K562 (cell line): Measurements from ENCODE around the gene ATRNL1. TPM values are rescaled to one million over a fixed set of nuclear protein-coding genes. Genes with fewer than 3 reads are reported as not detected.

Experiments
- ATAC-seq: fragments of 200-7000 bp; cut with Tn5 transposase; 3 replicates; pipeline ENCODE4 v1.9.1; 2020; ENCODE audit warnings: moderate library complexity
- BruUV-seq: library from RNA; stranded (reverse); fragments of 400-500 nt; replicated peaks from 2 replicates; lab custom pipeline; 2021; lab: Mats Ljungman, UMichigan
- CTCF ChIA-PET: fragments of 300-600 bp; formaldehyde crosslinking; extraction: SDS; loops from one replicate; lab custom pipeline; 2021; ENCODE audit warnings: low intra/inter-chr PET ratio; lab: Yijun Ruan, JAX
- POLR2A ChIA-PET: fragments of 300-600, 350-650 bp; sonication (Branson Sonifier 250); formaldehyde crosslinking; extraction: SDS; loops from one replicate; lab custom pipeline; 2021; ENCODE audit warnings: antibody characterized with exemption, inconsistent platforms; lab: Yijun Ruan, JAX
- DNase-seq, 4 experiments: peaks; one replicate each; pipeline versions ENCODE4 v3.0.0 to v3.0.0-alpha.2; 2011 to 2018; ENCODE audit warnings: low spot score in 3 of 4, mixed read lengths in 3 of 4; ENCODE audit errors: extremely low read depth in 1 of 4
- FAIRE-seq: peaks from 2 replicates; lab custom pipeline; 2011; peaks lifted over from hg19 to GRCh38; lab: Jason Lieb, UNC
- H2AFZ ChIP-seq: 2 replicates; pipeline ENCODE4 v1.6.0; 2011; ENCODE audit warnings: low read depth, low read length, control low read depth, inconsistent platforms
- H3K27ac ChIP-seq: fragments of 200-600 bp; 3 replicates; pipeline ENCODE4 v1.8.0; 2011; ENCODE audit warnings: low read depth, mild to moderate bottlenecking, control low read depth, inconsistent platforms, low read length, moderate library complexity, mixed read lengths; ENCODE audit errors: extremely low read depth
- H3K27me3 ChIP-seq, 2 experiments: fragments of 300-600 bp in 1 of 2; 2 replicates in 1 of 2; 3 replicates in 1 of 2; pipeline versions ENCODE4 v1.6.0 to v1.8.0; 2011; ENCODE audit warnings: inconsistent platforms in 2 of 2, low read length in 2 of 2, mild to moderate bottlenecking in 1 of 2, mixed read lengths in 1 of 2, moderate library complexity in 1 of 2; ENCODE audit not compliant: control insufficient read depth in 2 of 2, insufficient read depth in 2 of 2
- H3K36me3 ChIP-seq: fragments of 300-600 bp; 3 replicates; pipeline ENCODE4 v1.8.0; 2011; ENCODE audit warnings: mild to moderate bottlenecking, low read length, inconsistent platforms; ENCODE audit not compliant: control insufficient read depth, insufficient read depth
- H3K4me1 ChIP-seq, 2 experiments: fragments of 200-600 bp in 1 of 2; replicated peaks in 1 of 2; 2 replicates in 1 of 2; 3 replicates in 1 of 2; pipeline versions ENCODE4 v1.5.1 to v1.8.0; 2011; ENCODE audit warnings: inconsistent platforms in 2 of 2, low read length in 2 of 2, mild to moderate bottlenecking in 1 of 2, mixed read lengths in 1 of 2, moderate library complexity in 1 of 2; ENCODE audit not compliant: control insufficient read depth in 2 of 2, insufficient read depth in 2 of 2
- H3K4me2 ChIP-seq: 2 replicates; pipeline ENCODE4 v1.6.1; 2011; ENCODE audit warnings: low read length, control low read depth, inconsistent platforms, mixed read lengths; ENCODE audit not compliant: insufficient read depth
- H3K4me3 ChIP-seq: fragments of 200-600 bp; sonication (generic), shearing (Covaris generic); 2 replicates; pipeline ENCODE4 v1.5.1; 2016; ENCODE audit warnings: control low read depth, inconsistent platforms
- H3K79me2 ChIP-seq: fragments of 200-600 bp; 3 replicates; pipeline ENCODE4 v1.8.0; 2011; ENCODE audit warnings: low read length, inconsistent platforms; ENCODE audit not compliant: control insufficient read depth, insufficient read depth
- H3K9ac ChIP-seq, 2 experiments: 2 replicates each; pipeline versions ENCODE4 v1.6.0 to v1.6.1; 2011; ENCODE audit warnings: low read depth in 2 of 2, low read length in 2 of 2, control low read depth in 1 of 2, inconsistent platforms in 1 of 2, mild to moderate bottlenecking in 1 of 2, mixed read lengths in 1 of 2; ENCODE audit not compliant: insufficient read depth in 1 of 2
- H3K9me1 ChIP-seq: one replicate; pipeline ENCODE4 v1.6.0; 2011; ENCODE audit warnings: inconsistent platforms, mild to moderate bottlenecking, low read length, moderate library complexity; ENCODE audit not compliant: control insufficient read depth, insufficient read depth
- H3K9me3 ChIP-seq: replicated peaks from 2 replicates; pipeline ENCODE4 v1.5.1; 2011; ENCODE audit warnings: low read depth, low read length, inconsistent platforms; ENCODE audit not compliant: control insufficient read depth, insufficient read depth
- H4K20me1 ChIP-seq: replicated peaks from 2 replicates; pipeline ENCODE4 v1.6.1; 2011; ENCODE audit warnings: low read length, inconsistent platforms, mixed read lengths; ENCODE audit not compliant: control insufficient read depth, insufficient read depth
- ARNT ChIP-seq, 2 experiments: fragments of 450-650 bp; IDR thresholded peaks; 2 replicates each; pipeline ENCODE4 v1.6.1; 2016; ENCODE audit warnings: mild to moderate bottlenecking in 1 of 2
- CHCHD3 ChIP-seq: fragments of 250-450 bp; sonication (Bioruptor Pico); IDR thresholded peaks from 2 replicates; pipeline ENCODE4 v2.1.2; 2022; ENCODE audit warnings: mild to moderate bottlenecking
- DEAF1 ChIP-seq: fragments of 450-650 bp; formaldehyde crosslinking; IDR thresholded peaks from 2 replicates; pipeline ENCODE4 v1.4.0; 2020; ENCODE audit warnings: mild to moderate bottlenecking, moderate library complexity
- MIER1 ChIP-seq: fragments of 450-650 bp; IDR thresholded peaks from 2 replicates; pipeline ENCODE4 v1.6.1; 2016; ENCODE audit warnings: antibody characterized with exemption, mild to moderate bottlenecking, low read depth
- PCBP1 ChIP-seq: fragments of 200-400 bp; formaldehyde crosslinking; IDR thresholded peaks from 2 replicates; pipeline ENCODE4 v1.6.1; 2018; ENCODE audit warnings: mild to moderate bottlenecking, low read depth, low read length; ENCODE audit not compliant: poor library complexity, severe bottlenecking
- RHOXF2B ChIP-seq: fragments of 250-450 bp; sonication (Bioruptor Pico); conservative IDR thresholded peaks from 2 replicates; pipeline ENCODE4 v1.5.1; 2021
- SMAD2 ChIP-seq: fragments of 150-350 bp; IDR thresholded peaks from 2 replicates; pipeline ENCODE4 v1.6.1; 2014; ENCODE audit warnings: low read depth, mild to moderate bottlenecking, low read length
- SP1 ChIP-seq: sonication (generic); formaldehyde crosslinking; IDR thresholded peaks from 2 replicates; pipeline ENCODE4 v1.8.1; 2022; ENCODE audit warnings: mild to moderate bottlenecking, missing genetic modification reagents
- TOE1 ChIP-seq, 2 experiments: fragments of 450-650 bp in 1 of 2; sonication (generic) in 1 of 2; formaldehyde crosslinking in 1 of 2; IDR thresholded peaks; 2 replicates each; pipeline versions ENCODE4 v1.7.1 to v1.8.0; 2016 to 2022; ENCODE audit warnings: borderline replicate concordance in 2 of 2, mild to moderate bottlenecking in 2 of 2, antibody characterized with exemption in 1 of 2, inconsistent platforms in 1 of 2, low read depth in 1 of 2, missing genetic modification reagents in 1 of 2, moderate library complexity in 1 of 2
- ZBTB7A ChIP-seq: IDR thresholded peaks from 2 replicates; pipeline ENCODE4 v1.6.1; 2011; ENCODE audit warnings: low read depth, mild to moderate bottlenecking, low read length, moderate library complexity, borderline replicate concordance; ENCODE audit not compliant: control insufficient read depth
- ZFP1 ChIP-seq: fragments of 450-650 bp; formaldehyde crosslinking; IDR thresholded peaks from 2 replicates; pipeline ENCODE4 v1.4.0; 2020; ENCODE audit warnings: mild to moderate bottlenecking, mixed read lengths
- ZNF316 ChIP-seq: fragments of 450-650 bp; IDR thresholded peaks from 2 replicates; pipeline ENCODE4 v1.6.1; 2016
- WGBS: fragments of 100-300 bp; shearing (Covaris generic); methylation state at CpG from one replicate; pipeline ENCODE4 v1.1.6; 2016; ENCODE audit warnings: low coverage, mixed read lengths; ENCODE audit not compliant: insufficient coverage; ENCODE audit errors: missing lambda C conversion rate; 5-methylcytosine and 5-hydroxymethylcytosine counted together
- in situ Hi-C: fragments of 300-500 bp; cut with MboI; formaldehyde crosslinking; loops from 4 replicates; pipeline ENCODE4 v1.15.0; 2018; ENCODE audit warnings: inconsistent platforms, mixed read lengths
- intact Hi-C: fragments of 100-400 bp; cut with micrococcal nuclease; formaldehyde crosslinking; loops from 2 replicates; pipeline ENCODE4 v1.14.2; 2022
- polyA plus RNA-seq, 8 experiments: library from polyadenylated mRNA; depleted of rRNA in 4 of 8; stranded (reverse) in 5 of 8; unstranded in 3 of 8; fragments of >200 nt; fragmentation: Nextera tagmentation in 2 of 8; fragmentation: Illumina TruSeq in 1 of 8; extraction: Ambion mirVana in 2 of 8; extraction: Trizol in 1 of 8; gene quantifications; 2 replicates each; pipeline versions ENCODE4 v1.2.1 to v1.2.3, GENCODE V29; 2011 to 2014; ENCODE audit warnings: inconsistent platforms in 1 of 8, missing spikeins in 1 of 8
- total RNA-seq, 7 experiments: library from RNA; depleted of rRNA in 6 of 7; stranded (reverse); fragments of >200 nt in 6 of 7; fragmentation: Illumina TruSeq in 2 of 7; extraction: Trizol in 2 of 7; gene quantifications; 2 replicates each; pipeline versions ENCODE4 v1.2.1 to v1.2.3, GENCODE V29; 2011 to 2021; ENCODE audit warnings: low replicate concordance in 1 of 7
- TF ChIP-seq, protein P1 (sequence below), 2 experiments: fragments of 450-650 bp in 1 of 2; sonication (generic) in 1 of 2; formaldehyde crosslinking; conservative IDR thresholded peaks; 2 replicates each; pipeline versions ENCODE4 v1.4.0 to v1.8.1; 2020 to 2022; ENCODE audit warnings: mild to moderate bottlenecking in 1 of 2, missing genetic modification reagents in 1 of 2
- TF ChIP-seq, protein P2 (sequence below): fragments of 250-450 bp; sonication (Bioruptor Pico); IDR thresholded peaks from 2 replicates; pipeline ENCODE4 v1.8.0; 2021; ENCODE audit warnings: borderline replicate concordance, mild to moderate bottlenecking, moderate library complexity; ENCODE audit not compliant: poor library complexity, severe bottlenecking
- TF ChIP-seq, protein P3 (sequence below), 3 experiments: IDR thresholded peaks in 2 of 3; conservative IDR thresholded peaks in 1 of 3; 2 replicates each; pipeline ENCODE4 v1.5.1; 2011 to 2012; ENCODE audit warnings: low read length in 3 of 3, mild to moderate bottlenecking in 3 of 3, control low read depth in 2 of 3, improper control_type of control experiment in 1 of 3, inconsistent platforms in 1 of 3, low read depth in 1 of 3, mixed read lengths in 1 of 3, moderate library complexity in 1 of 3; ENCODE audit not compliant: insufficient read depth in 2 of 3

The ATRNL1 gene
- total and polyA plus RNA-seq, 9 of the 15 experiments (the other 6 are each of a cell fraction or from before 2014, with no cell fraction given), result 0.18 TPM; not detected in 8

GRCh38 chr10:115250784-115251183, 157.6 kb downstream of the ATRNL1 start:
- Histone ChIP-seq H3K27ac (no peak overlapping the region), H3K9me1 (no peaks in the 10 kb centered on the region), H3K36me3 (no peaks in the 10 kb centered on the region), H2AFZ (no peak overlapping the region), H3K9ac (no peak overlapping the region), H3K4me2 (no peak overlapping the region), H3K9me3 (no peaks in the 10 kb centered on the region), H3K4me3 (no peak overlapping the region), H3K4me1 (no peaks in the 10 kb centered on the region), H4K20me1 (no peaks in the 10 kb centered on the region), H3K27me3 (no peaks in the 10 kb centered on the region), H3K79me2 (no peaks in the 10 kb centered on the region)
- ChIA-PET CTCF (no interaction called here), POLR2A (no interaction called here)
- TF ChIP-seq CHCHD3 (no peak), TOE1 (IDR thresholded peaks at IDR 0.05; ENCODE audit: borderline replicate concordance) (no peak), TOE1 (CRISPR knock-in tag; IDR thresholded peaks at IDR 0.05; ENCODE audit: borderline replicate concordance, low read depth) (no peak), RHOXF2B (CRISPR knock-in tag) (no peak), MIER1 (no peak), DEAF1 (CRISPR knock-in tag) (no peak), ZBTB7A (no peak), PCBP1 (no peak), ARNT (IDR thresholded peaks at IDR 0.05) (no peak), SP1 (CRISPR knock-in tag) (no peak), SMAD2 (no peak), ZFP1 (CRISPR knock-in tag) (no peak), ZNF316 (no peak)
- TF ChIP-seq, protein P1, sequence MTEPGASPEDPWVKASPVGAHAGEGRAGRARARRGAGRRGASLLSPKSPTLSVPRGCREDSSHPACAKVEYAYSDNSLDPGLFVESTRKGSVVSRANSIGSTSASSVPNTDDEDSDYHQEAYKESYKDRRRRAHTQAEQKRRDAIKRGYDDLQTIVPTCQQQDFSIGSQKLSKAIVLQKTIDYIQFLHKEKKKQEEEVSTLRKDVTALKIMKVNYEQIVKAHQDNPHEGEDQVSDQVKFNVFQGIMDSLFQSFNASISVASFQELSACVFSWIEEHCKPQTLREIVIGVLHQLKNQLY (CRISPR knock-in tag; conservative IDR thresholded peaks at IDR 0.05), result no peak
- TF ChIP-seq, protein P2, sequence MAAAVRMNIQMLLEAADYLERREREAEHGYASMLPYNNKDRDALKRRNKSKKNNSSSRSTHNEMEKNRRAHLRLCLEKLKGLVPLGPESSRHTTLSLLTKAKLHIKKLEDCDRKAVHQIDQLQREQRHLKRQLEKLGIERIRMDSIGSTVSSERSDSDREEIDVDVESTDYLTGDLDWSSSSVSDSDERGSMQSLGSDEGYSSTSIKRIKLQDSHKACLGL, result no peak
- TF ChIP-seq, protein P3, sequence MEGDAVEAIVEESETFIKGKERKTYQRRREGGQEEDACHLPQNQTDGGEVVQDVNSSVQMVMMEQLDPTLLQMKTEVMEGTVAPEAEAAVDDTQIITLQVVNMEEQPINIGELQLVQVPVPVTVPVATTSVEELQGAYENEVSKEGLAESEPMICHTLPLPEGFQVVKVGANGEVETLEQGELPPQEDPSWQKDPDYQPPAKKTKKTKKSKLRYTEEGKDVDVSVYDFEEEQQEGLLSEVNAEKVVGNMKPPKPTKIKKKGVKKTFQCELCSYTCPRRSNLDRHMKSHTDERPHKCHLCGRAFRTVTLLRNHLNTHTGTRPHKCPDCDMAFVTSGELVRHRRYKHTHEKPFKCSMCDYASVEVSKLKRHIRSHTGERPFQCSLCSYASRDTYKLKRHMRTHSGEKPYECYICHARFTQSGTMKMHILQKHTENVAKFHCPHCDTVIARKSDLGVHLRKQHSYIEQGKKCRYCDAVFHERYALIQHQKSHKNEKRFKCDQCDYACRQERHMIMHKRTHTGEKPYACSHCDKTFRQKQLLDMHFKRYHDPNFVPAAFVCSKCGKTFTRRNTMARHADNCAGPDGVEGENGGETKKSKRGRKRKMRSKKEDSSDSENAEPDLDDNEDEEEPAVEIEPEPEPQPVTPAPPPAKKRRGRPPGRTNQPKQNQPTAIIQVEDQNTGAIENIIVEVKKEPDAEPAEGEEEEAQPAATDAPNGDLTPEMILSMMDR (IDR thresholded peaks at IDR 0.05 in 2 of 3, conservative IDR thresholded peaks at IDR 0.05 in 1 of 3; ENCODE audit: insufficient read depth in 2 of 3, low read depth in 1 of 3, low read length in 3 of 3), result no peak
- no peak for ATAC-seq
- DNase-seq, result no peak
- FAIRE-seq, result no peak
- in situ Hi-C loops (no loop called here), intact Hi-C loops (no loop called here)
- BruUV-seq, result no TSS peak
- 4% methylated on average over 3 of the region's 3 CpGs for WGBS
